ENCODE measurements around the gene ZDHHC12. TPM values are rescaled to one million over a fixed set of nuclear protein-coding genes. Genes with fewer than 3 reads are reported as not detected.
A peak's percentile ranks its signal among the peaks of the same experiment; 100 is the strongest.

ZDHHC12 gene
- total and polyA plus RNA-seq, 10 of the 15 experiments (the other 5 are each of a cell fraction or from before 2014, with no cell fraction given) = 0.95 to 146 (median 49.9) TPM

DNA sequence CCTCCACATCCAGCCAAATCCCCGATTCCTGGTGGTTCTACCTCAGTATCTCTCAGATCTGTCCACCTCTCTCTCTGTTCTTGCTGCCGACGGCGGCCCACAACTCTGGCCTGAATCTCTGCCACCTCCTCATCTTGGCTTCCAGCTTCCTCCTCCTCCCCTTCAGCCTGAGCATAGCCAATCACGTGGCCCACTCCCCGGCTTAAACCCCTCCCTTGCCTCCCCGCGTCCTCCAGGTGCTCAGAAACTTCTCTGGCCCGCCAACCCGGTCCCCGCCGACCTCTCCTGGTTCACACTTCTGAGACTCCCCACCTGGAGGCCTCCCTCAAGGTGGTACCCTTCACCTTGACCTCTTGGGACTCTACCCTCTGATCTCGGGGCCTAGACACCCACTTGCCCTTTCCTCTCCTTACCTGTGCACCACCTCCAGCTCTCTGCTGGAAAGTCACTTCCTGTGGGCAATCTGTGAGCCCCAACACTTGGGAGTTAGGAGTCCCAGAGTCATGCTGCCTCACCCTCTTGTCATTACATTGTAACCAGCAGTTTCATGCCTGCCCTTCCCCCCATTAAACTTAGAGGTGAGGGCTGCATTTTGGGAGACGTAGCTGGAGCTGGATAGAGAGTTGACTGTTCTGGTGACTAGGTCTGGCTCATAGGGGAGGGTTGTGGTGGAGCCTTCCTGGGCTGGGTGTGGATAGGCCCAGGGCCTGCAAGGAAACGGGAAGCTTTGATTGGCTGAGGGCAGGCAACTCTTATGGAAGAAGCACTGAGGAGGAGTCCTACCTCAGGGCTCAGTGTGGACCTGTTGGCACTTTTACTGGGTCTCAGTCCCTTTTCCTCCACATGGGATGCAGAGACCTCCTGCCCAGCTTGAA lies 39.4 kb downstream of the ZDHHC12 start (continued):
- TF ChIP-seq, protein P1, sequence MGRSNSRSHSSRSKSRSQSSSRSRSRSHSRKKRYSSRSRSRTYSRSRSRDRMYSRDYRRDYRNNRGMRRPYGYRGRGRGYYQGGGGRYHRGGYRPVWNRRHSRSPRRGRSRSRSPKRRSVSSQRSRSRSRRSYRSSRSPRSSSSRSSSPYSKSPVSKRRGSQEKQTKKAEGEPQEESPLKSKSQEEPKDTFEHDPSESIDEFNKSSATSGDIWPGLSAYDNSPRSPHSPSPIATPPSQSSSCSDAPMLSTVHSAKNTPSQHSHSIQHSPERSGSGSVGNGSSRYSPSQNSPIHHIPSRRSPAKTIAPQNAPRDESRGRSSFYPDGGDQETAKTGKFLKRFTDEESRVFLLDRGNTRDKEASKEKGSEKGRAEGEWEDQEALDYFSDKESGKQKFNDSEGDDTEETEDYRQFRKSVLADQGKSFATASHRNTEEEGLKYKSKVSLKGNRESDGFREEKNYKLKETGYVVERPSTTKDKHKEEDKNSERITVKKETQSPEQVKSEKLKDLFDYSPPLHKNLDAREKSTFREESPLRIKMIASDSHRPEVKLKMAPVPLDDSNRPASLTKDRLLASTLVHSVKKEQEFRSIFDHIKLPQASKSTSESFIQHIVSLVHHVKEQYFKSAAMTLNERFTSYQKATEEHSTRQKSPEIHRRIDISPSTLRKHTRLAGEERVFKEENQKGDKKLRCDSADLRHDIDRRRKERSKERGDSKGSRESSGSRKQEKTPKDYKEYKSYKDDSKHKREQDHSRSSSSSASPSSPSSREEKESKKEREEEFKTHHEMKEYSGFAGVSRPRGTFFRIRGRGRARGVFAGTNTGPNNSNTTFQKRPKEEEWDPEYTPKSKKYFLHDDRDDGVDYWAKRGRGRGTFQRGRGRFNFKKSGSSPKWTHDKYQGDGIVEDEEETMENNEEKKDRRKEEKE (IDR thresholded peaks at IDR 0.05) = no peak
- TF ChIP-seq, protein P2, sequence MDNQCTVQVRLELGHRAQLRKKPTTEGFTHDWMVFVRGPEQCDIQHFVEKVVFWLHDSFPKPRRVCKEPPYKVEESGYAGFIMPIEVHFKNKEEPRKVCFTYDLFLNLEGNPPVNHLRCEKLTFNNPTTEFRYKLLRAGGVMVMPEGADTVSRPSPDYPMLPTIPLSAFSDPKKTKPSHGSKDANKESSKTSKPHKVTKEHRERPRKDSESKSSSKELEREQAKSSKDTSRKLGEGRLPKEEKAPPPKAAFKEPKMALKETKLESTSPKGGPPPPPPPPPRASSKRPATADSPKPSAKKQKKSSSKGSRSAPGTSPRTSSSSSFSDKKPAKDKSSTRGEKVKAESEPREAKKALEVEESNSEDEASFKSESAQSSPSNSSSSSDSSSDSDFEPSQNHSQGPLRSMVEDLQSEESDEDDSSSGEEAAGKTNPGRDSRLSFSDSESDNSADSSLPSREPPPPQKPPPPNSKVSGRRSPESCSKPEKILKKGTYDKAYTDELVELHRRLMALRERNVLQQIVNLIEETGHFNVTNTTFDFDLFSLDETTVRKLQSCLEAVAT (IDR thresholded peaks at IDR 0.05) = peak; percentile 94
- TF ChIP-seq PAX8 (IDR thresholded peaks at IDR 0.05) (no peak), ZNF207 (IDR thresholded peaks at IDR 0.05; ENCODE audit: borderline replicate concordance) (no peak; the same call in 1 of the 2 replicates), LARP7 (IDR thresholded peaks at IDR 0.05) (no peak), KDM1A (IDR thresholded peaks at IDR 0.05; ENCODE audit: borderline replicate concordance) (no peak), HDAC2 (IDR thresholded peaks at IDR 0.05) (no peak), HDGF (IDR thresholded peaks at IDR 0.05) (no peak; the same call in none of the 2 replicates), IRF4 (IDR thresholded peaks at IDR 0.05; ENCODE audit: low read depth, low read length) (no peak), NFYB (IDR thresholded peaks at IDR 0.05; ENCODE audit: insufficient read depth, low read depth, low read length) (peak; percentile 52; the same call in 1 of the 2 replicates), SREBF2 (IDR thresholded peaks at IDR 0.05; ENCODE audit: low read length) (no peak), NBN (IDR thresholded peaks at IDR 0.05) (peak; percentile 89), POU2F2 (IDR thresholded peaks at IDR 0.05; ENCODE audit: borderline replicate concordance, low read depth, low read length) (peak; percentile 82; the same call in 2 of the 3 replicates), GATAD2B (conservative IDR thresholded peaks at IDR 0.05; ENCODE audit: low read depth) (no peak; the same call in 1 of the 2 replicates), ZBED1 (IDR thresholded peaks at IDR 0.05; ENCODE audit: borderline replicate concordance) (peak; percentile 43; the same call in 1 of the 2 replicates), CHD2 (IDR thresholded peaks at IDR 0.05; ENCODE audit: borderline replicate concordance, low read depth, low read length) (0 out of 2 replicates have a peak, but pooled peaks have one; percentile 7)
- TF ChIP-seq, protein P3, sequence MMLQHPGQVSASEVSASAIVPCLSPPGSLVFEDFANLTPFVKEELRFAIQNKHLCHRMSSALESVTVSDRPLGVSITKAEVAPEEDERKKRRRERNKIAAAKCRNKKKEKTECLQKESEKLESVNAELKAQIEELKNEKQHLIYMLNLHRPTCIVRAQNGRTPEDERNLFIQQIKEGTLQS (IDR thresholded peaks at IDR 0.05; ENCODE audit: borderline replicate concordance, extremely low read depth, low read depth, low read length) = peak; percentile 55; the same call in 1 of the 2 replicates
- TF ChIP-seq, protein P4, sequence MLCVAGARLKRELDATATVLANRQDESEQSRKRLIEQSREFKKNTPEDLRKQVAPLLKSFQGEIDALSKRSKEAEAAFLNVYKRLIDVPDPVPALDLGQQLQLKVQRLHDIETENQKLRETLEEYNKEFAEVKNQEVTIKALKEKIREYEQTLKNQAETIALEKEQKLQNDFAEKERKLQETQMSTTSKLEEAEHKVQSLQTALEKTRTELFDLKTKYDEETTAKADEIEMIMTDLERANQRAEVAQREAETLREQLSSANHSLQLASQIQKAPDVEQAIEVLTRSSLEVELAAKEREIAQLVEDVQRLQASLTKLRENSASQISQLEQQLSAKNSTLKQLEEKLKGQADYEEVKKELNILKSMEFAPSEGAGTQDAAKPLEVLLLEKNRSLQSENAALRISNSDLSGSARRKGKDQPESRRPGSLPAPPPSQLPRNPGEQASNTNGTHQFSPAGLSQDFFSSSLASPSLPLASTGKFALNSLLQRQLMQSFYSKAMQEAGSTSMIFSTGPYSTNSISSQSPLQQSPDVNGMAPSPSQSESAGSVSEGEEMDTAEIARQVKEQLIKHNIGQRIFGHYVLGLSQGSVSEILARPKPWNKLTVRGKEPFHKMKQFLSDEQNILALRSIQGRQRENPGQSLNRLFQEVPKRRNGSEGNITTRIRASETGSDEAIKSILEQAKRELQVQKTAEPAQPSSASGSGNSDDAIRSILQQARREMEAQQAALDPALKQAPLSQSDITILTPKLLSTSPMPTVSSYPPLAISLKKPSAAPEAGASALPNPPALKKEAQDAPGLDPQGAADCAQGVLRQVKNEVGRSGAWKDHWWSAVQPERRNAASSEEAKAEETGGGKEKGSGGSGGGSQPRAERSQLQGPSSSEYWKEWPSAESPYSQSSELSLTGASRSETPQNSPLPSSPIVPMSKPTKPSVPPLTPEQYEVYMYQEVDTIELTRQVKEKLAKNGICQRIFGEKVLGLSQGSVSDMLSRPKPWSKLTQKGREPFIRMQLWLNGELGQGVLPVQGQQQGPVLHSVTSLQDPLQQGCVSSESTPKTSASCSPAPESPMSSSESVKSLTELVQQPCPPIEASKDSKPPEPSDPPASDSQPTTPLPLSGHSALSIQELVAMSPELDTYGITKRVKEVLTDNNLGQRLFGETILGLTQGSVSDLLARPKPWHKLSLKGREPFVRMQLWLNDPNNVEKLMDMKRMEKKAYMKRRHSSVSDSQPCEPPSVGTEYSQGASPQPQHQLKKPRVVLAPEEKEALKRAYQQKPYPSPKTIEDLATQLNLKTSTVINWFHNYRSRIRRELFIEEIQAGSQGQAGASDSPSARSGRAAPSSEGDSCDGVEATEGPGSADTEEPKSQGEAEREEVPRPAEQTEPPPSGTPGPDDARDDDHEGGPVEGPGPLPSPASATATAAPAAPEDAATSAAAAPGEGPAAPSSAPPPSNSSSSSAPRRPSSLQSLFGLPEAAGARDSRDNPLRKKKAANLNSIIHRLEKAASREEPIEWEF (IDR thresholded peaks at IDR 0.05; ENCODE audit: insufficient replicate concordance, low read depth, low read length) = no peak
